MM.1S (cell line): ENCODE results near the gene RAMAC.

Source experiments
- EZH2 ChIP-seq: fragments of 300-600 bp; sonication (generic); optimal IDR thresholded peaks from 2 replicates; pipeline ENCODE3; 2017; ENCODE audit warnings: low read depth, mild to moderate bottlenecking, antibody characterized with exemption, low read length, mixed read lengths
- EZH2phosphoT487 ChIP-seq: fragments of 300-600 bp; sonication (generic); IDR thresholded peaks from 2 replicates; pipeline ENCODE4 v1.6.1; 2018; ENCODE audit warnings: antibody characterized with exemption, low read length
- TF ChIP-seq, protein P1 (sequence below): fragments of 300-600 bp; sonication (generic); IDR thresholded peaks from 2 replicates; pipeline ENCODE4 v1.5.1; 2016; ENCODE audit warnings: antibody characterized with exemption, low read length, mixed read lengths

DNA sequence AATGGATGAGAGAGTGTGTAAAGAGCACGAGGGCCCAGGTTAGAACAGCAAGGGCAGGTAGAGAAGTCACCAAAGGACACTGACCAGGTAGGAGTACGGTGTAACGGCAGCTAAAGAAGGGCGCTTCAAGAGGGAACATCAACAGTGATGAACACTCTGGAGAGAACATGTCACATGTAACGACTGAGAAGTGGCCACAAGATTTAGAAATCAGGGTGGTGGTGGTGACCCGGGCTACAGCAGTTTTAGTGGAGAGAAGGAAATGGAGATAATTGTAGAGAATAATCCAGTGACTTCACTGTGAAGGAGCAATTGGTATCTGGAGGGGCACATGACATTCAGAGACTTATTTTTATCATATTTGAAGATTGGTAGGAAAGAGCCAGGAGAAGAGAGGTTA lies 26.6 kb downstream of the RAMAC start:
- TF ChIP-seq, protein P1, sequence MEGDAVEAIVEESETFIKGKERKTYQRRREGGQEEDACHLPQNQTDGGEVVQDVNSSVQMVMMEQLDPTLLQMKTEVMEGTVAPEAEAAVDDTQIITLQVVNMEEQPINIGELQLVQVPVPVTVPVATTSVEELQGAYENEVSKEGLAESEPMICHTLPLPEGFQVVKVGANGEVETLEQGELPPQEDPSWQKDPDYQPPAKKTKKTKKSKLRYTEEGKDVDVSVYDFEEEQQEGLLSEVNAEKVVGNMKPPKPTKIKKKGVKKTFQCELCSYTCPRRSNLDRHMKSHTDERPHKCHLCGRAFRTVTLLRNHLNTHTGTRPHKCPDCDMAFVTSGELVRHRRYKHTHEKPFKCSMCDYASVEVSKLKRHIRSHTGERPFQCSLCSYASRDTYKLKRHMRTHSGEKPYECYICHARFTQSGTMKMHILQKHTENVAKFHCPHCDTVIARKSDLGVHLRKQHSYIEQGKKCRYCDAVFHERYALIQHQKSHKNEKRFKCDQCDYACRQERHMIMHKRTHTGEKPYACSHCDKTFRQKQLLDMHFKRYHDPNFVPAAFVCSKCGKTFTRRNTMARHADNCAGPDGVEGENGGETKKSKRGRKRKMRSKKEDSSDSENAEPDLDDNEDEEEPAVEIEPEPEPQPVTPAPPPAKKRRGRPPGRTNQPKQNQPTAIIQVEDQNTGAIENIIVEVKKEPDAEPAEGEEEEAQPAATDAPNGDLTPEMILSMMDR: no peak
- no peak for TF ChIP-seq EZH2
- no peak for TF ChIP-seq EZH2phosphoT487
